PC-9 (cell line): ENCODE results near the gene FOSL2.

Experiments used
- EZH2 ChIP-seq: fragments of 200-600 bp; sonication (generic); IDR thresholded peaks from 2 replicates; pipeline ENCODE4 v1.8.0; 2017; ENCODE audit warnings: antibody characterized with exemption, low read depth
- TF ChIP-seq, protein P1 (sequence below): fragments of 200-600 bp; sonication (generic); conservative IDR thresholded peaks from 2 replicates; pipeline ENCODE4 v1.6.1; 2017; ENCODE audit warnings: mixed run types, antibody characterized with exemption, mild to moderate bottlenecking, moderate library complexity

DNA sequence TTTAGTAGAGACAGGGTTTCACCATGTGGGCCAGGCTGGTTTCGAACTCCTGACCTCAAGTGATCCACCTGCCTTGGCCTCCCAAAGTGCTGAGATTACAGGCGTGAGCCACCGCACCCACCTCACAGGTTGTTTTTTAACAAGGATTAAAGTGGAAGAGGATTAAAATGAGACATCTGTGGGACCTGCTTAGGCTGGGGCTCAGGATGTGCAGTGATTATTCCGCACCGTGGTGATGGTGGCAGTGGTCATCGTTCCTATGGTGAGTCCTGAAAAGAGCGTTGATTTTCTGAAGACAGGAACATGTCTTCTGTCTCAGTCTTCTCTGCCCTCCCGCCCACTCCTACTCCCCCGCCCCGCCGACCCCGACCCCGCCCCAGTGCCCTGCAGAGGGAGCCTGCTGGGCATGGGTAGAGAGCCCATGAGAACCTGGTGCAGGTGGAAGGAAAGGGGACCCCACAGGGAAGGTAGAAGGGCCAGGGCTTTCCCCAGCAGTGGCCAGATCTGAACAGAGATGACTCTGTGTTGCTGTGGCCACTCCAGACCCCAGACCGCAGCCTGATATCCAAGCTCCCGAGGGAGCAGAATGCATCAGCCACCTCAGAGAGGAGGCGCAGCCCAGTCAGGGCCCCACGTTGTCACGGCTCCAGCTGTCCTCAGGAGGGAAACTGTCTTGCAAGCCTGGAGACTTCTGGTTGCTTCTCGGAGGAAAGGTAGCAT lies 34.5 kb upstream of the FOSL2 start:
- TF ChIP-seq, protein P1, sequence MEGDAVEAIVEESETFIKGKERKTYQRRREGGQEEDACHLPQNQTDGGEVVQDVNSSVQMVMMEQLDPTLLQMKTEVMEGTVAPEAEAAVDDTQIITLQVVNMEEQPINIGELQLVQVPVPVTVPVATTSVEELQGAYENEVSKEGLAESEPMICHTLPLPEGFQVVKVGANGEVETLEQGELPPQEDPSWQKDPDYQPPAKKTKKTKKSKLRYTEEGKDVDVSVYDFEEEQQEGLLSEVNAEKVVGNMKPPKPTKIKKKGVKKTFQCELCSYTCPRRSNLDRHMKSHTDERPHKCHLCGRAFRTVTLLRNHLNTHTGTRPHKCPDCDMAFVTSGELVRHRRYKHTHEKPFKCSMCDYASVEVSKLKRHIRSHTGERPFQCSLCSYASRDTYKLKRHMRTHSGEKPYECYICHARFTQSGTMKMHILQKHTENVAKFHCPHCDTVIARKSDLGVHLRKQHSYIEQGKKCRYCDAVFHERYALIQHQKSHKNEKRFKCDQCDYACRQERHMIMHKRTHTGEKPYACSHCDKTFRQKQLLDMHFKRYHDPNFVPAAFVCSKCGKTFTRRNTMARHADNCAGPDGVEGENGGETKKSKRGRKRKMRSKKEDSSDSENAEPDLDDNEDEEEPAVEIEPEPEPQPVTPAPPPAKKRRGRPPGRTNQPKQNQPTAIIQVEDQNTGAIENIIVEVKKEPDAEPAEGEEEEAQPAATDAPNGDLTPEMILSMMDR, result no peak
- TF ChIP-seq EZH2, result no peak
